GM19099 (cell line): ENCODE data around the gene B4GALT1.
A peak's percentile ranks its signal among the peaks of the same experiment; 100 is the strongest.

Experiments used
- POLR2A ChIP-seq: IDR thresholded peaks from 3 replicates; pipeline ENCODE4 v1.6.1; 2011; ENCODE audit warnings: low read depth; ENCODE audit not compliant: insufficient read length; ENCODE audit errors: extremely low read depth

B4GALT1 gene

DNA sequence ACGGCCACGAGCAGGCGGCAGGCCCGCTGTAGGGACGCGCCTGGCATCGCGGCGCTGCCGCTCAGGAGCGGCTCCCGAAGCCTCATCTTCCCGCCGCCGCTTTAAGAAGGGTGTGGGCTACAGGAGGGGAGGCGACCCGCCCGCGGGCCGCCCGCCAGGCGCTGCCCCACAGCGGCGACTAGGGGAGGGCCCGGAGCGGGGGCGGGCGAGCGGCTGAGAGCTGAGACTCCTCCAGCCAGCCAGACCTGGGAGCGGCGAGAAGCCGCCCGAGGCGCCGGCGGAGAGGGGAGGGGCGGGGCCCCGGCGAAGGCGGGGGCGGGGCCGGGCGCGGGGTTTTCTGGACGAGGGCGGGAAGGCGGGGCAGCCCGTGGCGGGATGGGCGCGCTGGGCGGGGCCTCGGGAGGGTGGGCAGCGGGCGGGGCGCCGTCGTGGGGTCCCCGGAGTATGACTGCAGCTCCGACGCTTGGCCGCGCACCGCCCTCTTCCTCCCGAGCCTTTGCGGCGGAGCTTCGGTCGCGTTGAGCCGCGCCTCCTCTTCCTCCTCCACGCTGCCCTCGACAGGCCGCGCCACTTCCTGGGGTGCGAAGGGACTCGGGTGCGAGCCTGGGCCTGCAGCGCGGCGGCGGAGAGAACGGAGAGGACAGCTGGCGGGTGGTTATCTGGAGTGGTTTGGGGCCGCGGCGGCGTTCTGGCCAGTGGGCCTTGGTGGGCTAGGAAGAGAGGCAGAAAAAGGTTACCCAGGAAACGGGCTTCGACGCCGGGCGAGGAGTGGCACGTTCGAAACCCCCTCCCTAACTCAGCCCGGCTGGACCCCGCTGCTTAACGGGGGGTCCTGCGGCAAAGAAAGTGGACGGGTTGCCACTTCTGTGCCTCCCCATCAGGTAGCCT, at the start of gene B4GALT1:
Gene B4GALT1, minus strand, starts transcription at position 253 of the 888 bp plus-strand sequence. Its CDS starts 167 bp downstream, at position 86.
- TF ChIP-seq POLR2A, result peak; percentile 78

- TF ChIP-seq POLR2A, result no peak
These were observed 44.7 kb upstream of the B4GALT1 start for GRCh38 chr9:33211695-33212393.

GRCh38 chr9:33210006-33210715, 43.0 kb upstream of the B4GALT1 start:
- no peak for TF ChIP-seq POLR2A

DNA sequence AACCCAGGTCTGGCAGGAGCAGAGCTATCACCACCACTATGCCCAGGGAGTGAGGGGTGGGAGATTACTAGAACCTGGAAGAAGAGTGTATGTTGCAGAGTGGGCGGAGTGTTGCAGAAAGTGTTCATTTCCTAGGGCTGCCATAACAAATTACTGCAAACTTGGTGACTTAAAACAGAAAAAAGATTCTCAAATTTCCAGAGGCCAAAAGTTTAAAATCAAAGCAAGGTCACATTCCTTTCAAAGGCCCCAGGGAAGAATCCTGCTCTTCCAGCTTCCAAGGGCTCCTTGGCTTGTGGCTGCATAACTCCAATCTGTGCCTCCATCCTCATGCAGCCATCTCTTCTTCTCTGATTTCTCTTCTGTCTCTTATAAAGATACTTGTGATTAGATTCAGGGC, 42.3 kb upstream of the B4GALT1 start:
- no peak for TF ChIP-seq POLR2A

DNA sequence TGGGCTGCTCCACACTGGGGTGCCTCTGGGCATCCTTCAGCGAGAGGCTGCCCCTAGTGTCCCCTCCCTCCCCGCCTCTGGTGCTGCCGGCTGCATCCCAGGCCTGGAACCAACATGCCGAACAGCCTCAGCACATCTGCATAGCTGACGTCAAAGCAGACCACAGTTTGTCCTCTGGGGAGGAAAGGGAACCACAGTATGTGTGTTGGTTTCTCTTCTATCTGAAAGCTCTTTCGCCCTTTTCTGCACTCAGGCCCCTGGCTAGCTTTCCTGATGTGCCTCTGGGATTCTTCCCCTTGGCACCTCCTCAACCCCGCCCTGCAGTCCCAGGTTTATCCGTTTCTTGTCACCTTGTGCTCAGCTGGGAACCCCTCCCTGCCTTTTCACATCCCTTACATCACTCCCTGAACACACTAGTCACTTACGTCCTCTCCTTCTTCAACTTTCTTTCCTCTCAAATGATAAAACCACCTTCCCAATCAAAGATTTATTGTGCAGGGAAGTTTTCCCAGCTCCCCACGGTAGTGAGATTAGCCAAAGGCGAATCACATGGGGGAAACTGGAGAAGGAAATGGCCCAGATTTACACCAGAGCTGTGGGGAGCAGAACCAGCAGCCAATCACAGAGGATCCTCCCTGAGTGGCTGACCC, 35.5 kb upstream of the B4GALT1 start:
- no peak for TF ChIP-seq POLR2A

DNA sequence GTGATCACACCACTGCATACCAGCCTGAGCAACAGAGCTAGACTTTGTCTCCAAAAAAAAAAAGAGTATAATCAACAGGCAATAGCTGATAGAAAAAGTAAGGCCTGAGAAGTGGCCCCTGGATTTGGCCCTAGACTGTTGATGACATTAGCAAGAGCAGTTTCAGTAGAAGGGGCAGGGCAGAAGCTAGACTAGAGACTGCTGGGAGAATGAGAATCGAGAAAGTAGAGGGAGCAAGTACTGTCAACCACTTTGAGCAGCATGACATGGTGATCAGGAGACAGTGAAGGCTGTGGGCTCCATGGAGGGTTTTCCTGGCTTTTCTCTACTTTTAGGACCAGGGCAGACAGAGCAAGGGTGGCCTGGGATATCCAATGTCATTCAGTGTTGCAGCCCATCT, 34.9 kb upstream of the B4GALT1 start:
- no peak for TF ChIP-seq POLR2A

DNA sequence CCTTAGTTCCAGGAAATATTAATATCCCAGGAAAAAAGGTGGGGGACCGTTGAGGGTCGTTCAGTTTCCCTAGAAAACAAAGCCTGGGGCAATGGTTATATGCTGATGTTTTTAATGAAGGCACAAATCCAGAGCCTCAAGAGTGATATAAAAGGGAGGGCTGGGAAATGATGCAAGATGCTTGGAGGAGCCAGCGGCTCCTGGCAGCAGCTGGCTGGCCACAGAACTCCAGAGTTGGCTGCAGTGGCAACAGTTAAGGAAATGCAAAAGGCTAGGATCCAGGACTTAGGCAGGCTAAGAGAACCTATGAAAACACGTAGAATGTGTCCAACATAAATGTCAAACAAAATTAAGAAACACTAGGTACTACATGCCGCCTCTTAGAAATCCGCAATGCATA, 31.0 kb upstream of the B4GALT1 start:
- TF ChIP-seq POLR2A, result no peak

GRCh38 chr9:33197279-33198152, 30.4 kb upstream of the B4GALT1 start:
- no peak for TF ChIP-seq POLR2A

DNA sequence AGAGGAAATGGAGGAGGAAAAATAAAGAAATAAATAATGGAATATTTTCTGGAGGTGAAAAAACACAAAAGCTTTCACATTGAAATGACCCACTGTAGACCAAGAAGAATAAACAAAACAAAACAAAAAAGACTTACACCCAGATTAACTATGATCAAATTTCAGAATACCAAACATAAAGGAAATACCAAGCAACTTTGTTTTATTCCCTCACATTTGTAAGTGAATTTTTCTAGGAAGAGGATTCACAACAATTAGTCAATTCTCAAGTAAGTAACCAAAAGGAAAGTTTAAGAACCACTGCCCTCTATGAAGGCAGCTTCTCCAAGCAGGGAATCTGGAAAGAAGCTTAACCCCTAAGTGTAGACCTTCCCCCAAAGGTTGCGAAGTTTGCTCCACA, 29.6 kb upstream of the B4GALT1 start:
- no peak for TF ChIP-seq POLR2A

DNA sequence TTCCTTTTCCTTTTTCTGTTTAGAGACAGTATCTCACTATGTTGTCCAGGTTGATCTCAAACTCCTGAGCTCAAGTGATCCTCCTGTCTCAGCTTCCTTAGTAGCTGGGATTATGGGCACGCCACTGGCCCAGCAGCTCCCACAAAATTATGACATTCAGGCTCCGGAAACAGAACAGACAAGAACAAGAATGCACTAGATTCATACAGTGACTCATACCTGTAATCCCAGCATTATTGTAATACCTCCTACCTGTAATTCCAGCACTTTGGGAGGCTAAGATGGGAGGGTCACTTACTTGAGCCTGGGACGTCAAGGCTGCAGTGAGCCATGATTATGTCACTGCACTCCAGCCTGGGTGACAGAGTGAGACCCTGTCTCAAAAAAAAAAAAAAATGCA, 26.7 kb upstream of the B4GALT1 start:
- no peak for TF ChIP-seq POLR2A

GRCh38 chr9:33192493-33193255, 25.5 kb upstream of the B4GALT1 start:
- TF ChIP-seq POLR2A, result no peak

GRCh38 chr9:33190021-33190705, 23.0 kb upstream of the B4GALT1 start:
- no peak for TF ChIP-seq POLR2A

DNA sequence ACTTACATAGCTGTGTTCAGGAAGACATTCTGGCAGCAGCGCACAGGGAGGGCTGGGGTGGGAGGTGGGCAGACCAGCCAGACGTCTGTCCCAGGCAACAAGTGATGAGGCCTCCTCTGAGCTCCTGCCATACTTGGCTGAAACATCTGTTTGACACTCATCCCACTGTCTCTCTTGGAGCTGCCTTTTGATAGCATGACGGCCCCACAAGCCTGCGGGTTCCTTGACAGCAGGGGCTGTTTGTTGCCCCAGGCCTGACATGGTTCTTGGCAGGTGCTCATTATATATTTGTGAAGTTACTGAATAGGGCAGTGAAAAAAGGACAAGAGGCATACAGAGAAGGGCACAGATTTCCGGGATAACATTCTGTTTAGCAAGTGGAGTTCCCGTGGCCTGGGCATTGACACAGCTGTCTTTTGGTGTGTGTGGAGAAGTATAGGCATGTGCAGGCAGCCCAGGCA, 22.2 kb upstream of the B4GALT1 start:
- no peak for TF ChIP-seq POLR2A
